Amniotic stem cell (primary cell): ENCODE measurements around the gene ZNF512B.
A peak's percentile ranks its signal among the peaks of the same experiment; 100 is the strongest.
"Not testable (repeated sequence)": the region's sequence is repeated elsewhere in the genome, so short reads cannot be mapped to it uniquely, and the experiment has no call there.

Source experiments
- DNase-seq: peaks from one replicate; lab custom pipeline; 2025; lab: John Stamatoyannopoulos, UW

The ZNF512B gene

DNA sequence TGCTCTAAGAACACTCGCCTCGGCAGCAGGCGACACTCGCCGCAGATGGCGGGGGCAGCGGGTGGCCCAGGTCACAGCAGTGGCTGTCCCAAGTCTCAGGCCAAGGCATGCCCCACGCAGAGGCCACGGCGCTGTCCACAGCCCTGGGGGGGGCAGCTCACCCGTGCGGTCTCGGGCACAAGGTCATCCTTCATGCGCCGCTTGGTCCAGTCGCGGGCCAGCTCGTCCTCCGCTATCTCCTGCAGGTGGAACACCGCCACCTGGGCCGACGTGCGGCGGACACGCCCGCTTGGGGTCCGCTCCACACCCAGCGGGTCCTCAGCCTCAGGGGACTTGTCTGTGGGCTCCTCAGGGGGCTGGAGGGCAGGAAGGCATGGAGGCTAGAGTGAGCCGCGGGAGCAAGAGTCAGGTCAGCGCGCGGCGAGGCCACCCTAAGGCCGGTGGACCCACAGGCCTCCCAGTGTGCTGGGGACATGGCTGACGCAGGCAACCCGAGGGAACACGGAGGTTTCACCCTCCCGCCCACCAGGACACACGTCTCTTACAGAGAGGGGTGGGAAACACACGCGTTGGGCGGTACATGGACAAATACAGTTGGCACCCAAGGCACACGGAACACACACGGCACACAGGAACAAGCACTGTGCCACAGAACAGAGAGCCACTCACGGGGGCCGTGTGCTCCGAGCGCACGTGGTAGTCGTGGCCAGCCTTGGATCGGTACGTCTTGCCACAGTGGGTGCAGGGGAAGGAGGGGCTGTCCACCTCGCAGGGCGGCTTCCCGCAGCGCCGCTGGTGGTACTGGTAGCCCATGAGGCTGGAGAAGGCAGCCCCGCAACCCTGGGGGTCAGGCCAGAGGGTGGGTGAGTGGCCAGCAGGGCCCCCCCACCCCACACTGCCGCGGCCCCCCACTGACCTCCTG lies 7.0 kb downstream of the ZNF512B start:
- DNase-seq, result no peak

DNA sequence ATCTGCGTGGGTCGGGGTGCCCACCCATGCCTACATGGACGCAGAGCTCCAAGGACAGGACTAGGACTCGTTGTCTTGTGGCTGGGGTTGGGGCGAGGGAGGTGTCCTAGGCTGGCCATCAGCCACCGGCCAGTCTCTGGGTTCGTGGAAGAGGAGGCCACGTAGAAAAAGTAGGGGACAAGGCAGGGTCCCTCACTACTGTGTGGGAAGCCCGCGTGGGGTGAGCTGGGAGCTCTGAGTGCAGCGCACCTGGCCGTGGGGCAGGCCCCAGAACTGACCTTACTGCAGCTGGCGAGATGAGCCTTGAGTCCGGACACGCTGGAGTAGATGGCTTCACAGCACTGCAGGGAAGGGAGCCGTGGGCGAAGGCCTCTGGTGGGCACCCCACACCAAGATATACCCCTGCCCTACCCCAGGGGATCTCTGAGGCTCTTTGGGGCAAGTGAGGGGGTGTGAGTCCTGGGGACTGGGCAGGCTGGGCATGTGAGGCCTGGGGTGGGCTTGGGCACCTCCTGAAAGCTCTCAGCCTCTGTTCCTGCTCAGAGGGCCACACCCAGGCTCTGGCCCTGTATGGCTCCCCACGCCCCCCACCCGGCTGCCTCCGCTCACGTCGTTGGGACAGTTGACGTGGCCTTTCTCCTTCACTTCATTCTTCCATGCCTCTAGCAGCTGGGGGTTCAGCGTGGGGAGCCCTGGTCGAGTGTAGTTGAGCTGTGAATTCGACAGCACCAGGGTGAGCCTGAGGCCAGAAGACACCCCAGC lies 7.9 kb downstream of the ZNF512B start:
- no peak for DNase-seq

DNA sequence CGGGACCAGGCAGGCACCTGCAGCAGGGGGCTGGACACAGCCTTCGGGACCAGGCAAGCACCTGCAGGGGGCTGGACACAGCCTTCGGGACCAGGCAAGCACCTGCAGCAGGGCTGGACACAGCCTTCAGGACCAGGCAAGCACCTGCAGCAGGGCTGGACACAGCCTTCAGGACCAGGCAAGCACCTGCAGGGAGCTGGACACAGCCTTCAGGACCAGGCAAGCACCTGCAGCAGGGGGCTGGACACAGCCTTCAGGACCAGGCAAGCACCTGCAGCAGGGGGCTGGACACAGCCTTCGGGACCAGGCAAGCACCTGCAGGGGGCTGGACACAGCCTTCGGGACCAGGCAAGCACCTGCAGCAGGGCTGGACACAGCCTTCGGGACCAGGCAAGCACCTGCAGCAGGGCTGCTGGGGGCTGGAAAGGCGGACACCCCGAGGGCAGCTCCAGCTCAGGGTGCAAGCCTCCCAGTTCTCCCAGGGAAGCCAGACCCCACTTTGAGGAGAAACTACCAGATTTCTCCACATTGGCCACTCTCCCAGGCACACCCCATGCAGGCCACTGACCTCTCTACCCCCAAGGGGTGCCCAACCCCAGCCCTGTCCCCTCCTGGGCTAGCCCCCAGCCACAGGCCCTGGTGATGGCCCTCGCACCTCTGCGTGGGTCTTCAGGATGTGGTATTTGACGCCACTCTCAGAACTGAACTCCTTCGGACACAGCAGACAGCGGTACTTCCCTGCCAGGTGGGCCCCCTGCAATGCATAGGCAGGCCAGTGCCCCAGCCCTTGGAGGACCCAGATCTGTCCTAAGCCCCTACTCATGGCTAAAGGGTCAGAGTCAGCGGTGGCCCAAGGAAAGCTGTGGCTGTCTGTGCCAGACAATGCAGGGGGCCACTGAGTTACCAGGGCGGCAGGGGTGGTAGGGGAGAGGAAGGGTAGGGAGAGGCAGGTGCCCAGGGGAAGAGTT lies 8.8 kb downstream of the ZNF512B start:
- not testable (repeated sequence) for DNase-seq

DNA sequence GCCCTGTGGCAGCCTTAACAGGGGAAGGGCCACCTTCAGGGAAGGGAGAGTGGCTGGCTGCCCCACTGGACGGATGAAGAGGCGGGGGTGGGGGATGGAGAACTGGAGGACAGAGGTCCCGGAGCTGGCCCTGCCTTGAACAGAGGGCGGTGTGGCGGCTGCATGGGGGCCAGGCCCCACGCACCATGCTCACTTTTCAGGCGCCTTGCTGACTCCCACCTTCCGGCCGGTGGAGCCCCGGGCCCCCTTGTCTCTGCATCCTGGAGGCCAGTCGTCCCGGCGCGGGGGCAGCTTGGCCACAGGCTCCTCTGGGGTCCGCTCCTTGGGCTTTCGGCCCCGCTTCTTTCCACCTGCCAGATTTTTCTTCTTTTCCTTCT lies 10.0 kb downstream of the ZNF512B start:
- no peak for DNase-seq

DNA sequence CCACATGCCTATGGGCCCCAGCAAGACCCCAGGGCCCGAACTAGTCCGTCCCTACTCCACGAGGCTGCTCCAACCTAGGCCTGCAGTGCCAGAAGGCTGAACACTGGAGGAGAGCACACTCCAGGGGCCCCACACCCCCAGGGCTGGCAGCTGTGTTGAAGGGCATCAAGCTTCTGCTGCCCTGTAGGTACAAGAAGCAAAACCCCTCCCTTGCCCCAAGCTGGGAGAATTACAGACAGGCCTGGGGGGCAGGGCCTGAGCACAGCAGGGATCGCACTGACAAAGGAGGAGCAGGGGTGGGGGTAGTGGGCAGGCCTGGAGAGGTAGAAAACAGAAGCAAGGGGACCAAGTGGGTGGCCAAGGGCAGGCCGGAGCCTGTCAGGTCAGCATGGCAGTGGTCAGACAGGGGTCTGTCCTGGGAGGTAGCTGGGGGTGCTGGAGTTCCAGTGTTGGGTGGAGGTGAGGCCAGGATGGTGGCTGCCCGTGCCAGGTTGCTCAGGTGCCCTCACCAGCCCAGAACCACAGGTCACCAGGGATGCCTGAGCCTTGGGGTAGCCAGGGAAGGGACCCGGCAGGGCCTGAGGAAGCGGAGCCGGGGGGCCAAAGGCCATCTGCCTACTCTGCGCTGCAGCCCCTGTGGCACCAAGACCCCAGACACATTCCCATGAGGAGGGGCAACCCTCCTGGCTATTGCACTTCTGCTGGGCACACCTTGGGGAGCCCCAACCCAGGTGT lies 10.6 kb downstream of the ZNF512B start:
- no peak for DNase-seq

DNA sequence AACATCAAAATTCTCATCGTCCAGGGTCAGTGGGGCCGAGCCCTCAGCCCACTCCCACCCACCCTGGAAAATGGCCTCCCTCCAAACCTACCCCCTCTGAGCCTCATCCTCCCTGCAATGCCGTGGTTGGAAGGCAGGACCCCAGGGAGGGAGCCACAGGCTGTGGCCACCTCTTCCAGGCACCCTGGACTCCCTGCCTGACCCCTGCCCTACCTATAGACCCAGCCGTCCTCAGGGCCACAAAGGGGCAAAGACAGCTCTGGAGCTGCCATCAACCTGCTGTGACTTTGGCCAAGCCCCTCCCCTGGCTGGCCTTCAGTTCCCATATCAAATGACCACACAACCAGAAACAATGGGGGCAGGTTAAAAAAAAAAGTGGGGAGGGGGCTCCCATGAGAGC lies 11.3 kb downstream of the ZNF512B start:
- no peak for DNase-seq

DNA sequence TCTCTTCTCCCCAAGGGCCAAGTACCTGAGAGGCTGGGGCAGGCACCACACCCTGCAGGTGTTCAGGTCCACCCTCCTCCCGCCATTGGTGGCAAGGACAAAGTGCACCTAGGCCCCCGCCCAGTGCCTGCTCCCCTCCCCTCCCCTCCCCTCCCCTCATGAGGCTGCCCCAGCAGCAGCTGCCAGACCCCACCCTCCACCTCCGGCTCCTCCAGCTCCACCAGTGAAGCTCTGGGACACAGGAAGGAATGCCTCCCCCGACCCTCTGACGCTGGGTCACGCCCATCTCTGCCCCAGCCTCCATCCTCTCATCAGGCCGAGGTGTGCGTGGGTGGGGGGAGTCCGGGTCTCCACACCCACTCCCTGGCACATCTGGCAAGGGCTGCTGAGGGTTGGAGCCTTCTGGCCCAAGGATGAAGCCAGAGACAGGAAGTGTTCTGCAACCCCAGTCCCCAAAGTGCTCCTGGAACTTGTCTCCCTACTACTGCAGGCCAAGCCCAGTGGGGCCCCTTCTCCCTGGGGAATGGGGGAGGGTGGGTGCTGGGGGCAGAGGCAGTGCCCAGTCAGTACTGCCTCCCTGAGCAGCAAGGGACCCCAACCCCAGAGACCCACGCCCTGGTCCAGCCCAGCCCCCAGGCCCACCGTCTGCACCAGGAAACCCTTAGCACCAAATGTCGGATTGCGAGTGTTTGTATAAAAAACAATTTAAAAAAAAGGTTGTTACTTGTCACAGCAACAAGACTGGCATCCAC lies 11.9 kb downstream of the ZNF512B start:
- DNase-seq, result no peak

DNA sequence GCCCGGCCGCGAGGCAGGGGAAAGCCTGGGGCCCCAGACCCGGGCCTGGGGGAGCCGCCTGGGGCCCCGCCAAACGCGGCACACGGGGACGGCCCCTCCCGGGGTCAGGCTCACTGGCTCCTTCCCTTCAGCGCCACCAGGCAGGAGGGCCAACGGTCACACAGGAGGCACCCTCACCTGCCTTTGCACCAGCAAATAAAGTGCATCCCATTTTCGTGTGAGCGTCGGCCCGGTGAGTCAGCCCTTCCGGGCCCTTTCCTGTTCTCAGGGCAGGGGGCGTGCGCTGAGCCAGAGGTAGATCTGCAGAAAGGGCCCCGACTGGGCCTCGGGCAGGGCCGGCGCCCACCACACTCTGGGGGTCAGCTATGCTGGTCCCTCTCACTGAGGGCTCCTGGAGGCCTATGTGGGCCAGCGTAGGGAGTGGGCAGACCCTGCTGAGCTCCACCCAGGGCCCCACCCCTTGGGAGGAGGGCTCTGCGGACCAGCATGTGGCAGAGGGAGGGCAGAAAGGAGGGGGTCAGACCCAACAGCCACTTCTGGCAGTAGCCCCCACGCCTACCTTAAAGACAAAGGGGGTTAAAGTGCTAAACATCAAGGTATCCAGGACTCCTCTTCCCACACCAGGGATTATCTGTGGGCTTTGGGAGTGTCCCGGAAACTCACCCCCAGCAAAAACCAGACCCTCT lies 12.6 kb downstream of the ZNF512B start:
- no peak for DNase-seq

DNA sequence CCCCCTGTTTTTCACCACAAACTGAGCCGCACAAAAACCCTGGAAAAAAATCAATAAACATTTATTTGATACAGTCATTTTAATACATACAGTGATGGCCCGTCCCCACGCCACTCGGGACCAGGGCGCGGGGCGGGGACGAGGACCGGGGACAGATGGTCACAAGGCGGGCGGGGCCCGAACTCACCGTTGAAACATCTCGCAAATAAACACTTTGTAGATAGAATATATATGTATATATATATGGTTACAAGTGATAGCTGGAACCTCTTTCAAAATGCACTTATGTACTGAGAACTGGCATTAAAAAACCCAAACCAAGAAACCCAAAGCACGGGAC lies 13.1 kb downstream of the ZNF512B start:
- no peak for DNase-seq

DNA sequence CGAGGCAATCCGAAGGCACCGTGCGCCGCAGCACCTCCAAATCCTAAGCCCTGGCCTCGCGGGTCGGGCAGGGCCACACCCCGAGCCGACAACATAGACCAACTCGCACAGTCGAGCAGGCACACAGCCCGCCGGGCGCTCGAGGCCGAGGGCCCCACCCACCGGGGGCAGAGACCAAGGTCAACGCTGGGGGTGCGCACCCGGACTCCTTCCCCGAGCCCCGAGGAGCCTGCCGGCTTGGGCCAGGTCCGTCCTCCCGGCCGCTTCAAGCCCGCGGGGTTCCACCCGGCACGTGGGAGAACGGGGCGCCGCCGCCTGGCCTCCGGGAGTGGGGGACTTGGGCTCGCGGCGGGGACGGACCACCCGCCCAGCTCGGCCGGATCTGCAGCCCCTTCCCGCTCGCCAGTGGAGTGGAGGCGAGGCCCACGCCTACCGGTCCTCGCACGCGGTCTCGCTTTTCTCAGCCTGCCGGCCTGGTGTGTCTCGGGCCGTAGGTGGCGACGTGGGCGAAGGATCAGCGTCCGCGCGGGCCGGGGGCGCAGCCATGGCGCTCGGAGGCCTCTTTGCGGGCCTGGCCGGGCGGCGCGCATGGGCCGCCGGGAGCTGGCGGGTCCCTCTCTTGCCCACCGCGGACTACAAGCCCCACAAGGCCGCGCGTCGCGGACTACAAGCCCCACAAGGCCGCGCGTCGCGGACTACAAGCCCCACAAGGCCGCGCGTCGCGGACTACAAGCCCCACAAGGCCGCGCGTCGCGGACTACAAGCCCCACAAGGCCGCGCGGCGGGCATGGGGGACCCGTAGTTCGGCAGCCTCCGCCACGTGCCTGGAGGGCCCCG lies 13.7 kb downstream of the ZNF512B start, which contains the start of gene UCKL1:
TSS of gene UCKL1 (minus strand) at position 590 of the 837 bp plus-strand sequence. CDS start at position 546, 44 bp downstream.
- peak; percentile 83 for DNase-seq

DNA sequence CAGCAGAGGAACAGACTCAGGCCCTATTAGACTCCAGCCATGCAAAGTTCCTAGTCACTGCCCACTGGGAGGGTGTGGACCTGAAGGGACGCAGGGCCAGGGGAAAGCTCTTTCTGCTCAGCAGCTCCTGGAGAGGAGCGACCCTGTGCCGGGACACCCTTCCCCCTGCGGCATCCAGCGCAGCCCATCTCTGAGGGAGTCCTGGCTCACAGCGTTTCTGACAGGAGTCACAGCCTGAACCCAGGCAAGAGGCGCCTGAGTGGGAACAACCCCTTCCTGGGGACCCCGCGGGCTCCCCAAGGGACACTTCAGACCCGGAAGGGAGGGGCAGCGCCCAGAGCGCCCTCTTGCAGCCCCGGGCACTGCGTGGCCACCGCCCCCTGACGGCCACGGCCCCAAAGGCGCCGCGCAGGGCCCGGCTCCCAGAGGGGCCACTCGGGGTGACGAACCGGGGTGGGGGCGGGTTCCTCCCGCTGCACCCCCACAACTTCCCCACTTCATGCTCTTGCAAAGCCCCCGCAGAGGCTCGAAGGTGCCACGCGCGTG lies 14.4 kb downstream of the ZNF512B start:
- DNase-seq, result no peak

DNA sequence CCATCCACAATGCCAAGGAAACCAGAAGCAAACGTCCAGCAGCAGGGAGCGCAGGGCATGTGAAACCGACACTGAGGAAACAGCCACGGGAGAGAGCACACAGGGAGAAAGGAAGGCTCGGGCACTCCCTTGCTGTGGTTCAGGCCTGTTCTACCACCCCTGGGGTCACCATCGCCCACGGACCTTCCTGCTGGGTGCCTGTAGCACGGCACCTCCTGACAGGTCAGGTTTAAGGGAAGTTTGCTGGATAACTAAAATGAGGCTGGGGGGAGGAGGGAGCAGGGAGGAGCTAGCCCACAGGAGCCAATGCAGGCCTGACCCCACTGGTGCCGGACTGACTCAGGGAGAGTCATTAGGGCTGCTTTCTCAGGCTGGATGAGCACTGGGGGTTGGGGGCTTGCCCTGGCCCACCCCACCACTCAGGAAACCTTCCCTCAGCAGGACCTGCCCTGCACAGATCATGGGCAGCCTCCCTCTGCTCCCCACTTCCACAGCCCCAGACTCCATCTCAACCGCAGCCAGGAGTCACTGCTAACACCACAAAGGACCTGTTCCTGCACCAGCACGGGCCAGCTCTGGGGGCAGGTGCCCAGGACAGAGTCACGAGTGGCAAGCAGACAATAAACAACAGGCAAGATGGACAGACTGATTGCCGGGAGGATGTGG lies 15.8 kb downstream of the ZNF512B start:
- DNase-seq, result no peak

DNA sequence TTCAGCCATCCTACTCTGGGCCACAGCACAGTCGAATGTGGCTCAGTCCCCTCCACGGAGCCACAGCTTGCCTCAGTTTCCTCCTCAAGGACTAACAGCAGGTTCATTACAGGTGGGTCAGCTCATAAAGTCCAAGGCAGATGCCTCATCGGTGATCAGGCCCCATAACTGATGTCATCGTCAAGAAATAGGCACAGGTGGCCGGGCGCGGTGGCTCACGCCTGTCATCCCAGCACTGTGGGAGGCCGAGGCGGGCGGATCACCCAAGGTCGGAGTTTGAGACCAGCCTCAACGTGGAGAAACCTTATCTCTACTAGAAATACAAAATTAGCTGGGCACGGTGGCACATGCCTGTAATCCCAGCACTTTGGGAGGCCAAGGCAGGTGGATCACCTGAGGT lies 17.0 kb downstream of the ZNF512B start:
- no peak for DNase-seq

DNA sequence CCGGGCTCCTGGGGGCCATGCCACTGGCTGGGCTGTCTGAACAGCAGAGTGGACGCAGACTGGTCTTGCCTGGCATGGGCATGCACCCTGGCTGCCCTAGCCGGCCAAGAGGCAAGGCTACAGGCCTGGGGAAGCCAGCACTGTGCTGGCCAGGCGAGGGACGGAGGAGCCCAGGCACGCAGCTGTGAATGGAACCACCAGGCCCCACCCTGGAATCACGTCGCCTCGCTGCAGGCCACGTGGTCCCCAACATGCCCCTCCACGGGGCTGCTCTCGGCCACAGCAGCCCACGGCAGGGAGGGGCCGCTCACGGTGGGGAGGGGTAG lies 17.6 kb downstream of the ZNF512B start:
- DNase-seq, result no peak

DNA sequence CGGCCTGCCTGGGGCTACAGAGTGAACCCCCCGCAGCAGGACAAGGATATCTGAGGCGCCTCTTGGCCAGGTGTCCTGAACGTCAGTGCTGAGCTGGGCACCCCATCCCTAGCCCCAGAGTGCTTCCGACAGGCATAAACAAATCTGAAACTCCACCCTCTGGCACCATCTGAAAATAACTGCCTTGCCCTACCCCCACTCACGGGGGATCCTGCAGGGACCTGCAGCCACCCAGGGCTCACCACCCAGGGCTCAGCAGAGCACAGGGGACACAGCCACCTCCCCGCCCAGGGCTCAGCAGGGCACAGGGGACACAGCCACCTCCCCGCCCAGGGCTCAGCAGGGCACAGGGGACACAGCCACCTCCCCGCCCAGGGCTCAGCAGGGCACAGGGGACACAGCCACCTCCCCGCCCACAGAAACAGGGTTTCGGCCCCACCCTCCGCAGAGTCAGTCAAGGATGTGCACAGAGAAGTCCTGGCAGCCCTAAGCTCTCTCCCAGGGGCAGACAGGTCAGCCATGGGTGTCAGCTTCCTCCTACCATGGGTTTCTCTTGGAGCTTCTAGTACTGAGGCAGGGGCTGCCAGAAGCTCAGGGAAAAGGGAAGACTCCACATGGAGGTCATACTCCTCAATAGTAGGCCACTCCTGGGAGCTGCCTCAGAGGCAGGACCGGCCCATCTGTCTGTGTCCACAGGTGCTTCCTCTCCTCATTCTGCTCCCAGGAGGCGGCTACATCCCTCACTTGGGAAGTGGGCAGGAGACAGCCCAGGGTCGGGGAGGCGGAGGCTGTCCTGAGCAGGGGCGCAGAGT lies 18.1 kb downstream of the ZNF512B start:
- no peak for DNase-seq

DNA sequence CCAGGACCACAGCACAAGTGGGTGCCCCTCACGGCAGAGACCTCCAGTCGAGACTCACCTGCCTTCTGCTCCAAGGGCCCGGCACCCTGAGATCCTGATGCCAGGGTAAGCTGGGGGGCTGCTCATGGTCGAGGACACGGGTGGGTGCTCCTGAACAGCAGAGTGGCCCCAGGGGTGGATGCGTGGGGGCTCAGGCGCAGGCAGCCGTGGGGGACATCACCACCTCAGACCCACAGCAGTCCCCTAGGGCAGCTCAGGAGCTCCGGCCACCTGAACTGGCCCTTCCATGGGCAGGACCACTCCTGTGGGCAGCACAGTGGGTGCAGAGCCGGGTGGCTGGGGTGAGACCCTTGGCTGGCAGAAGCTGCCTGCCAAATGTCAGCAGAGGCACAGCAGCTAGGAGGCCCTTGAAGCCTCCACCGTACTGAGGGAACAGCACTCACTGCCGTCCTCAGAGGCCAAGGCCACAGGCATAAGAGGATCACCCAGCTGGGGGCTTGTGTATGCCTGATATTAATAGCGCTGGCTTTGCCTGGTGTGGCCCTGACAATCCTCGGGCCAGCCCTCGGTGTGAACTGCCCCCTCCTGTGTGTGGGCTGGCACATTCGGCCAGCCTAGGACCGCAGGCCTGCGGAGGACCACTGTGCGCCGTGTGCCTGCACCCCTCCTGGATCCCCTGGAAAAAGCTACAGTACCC lies 18.9 kb downstream of the ZNF512B start:
- no peak for DNase-seq
